Measurements from ENCODE around the gene NLN.
"Not testable (repeated sequence)": the region's sequence is repeated elsewhere in the genome, so short reads cannot be mapped to it uniquely, and the experiment has no call there.

Gene NLN

GRCh38 chr5:65835191-65835590 is 113.2 kb downstream of the NLN start:
- Histone ChIP-seq H3K27ac (ENCODE audit: insufficient read depth, low read length, poor library complexity, severe bottlenecking) (no peak overlapping the region), H3K27me3 (replicated peaks; ENCODE audit: control insufficient read depth, insufficient read depth, low read length, poor library complexity, severe bottlenecking) (no peaks in the 10 kb centered on the region), H3K4me1 (ENCODE audit: control insufficient read depth, insufficient read depth, low read length, poor library complexity, severe bottlenecking) (no peaks in the 10 kb centered on the region), H3K9me3 (ENCODE audit: control insufficient read depth, low read length) (no peaks in the 10 kb centered on the region), H3K36me3 (ENCODE audit: control insufficient read depth, insufficient read depth, low read length) (no peaks in the 10 kb centered on the region), H3K4me3 (ENCODE audit: insufficient read depth, low read depth, low read length, poor library complexity, severe bottlenecking) (no peak overlapping the region)
- no peak for DNase-seq

- no peaks in the 10 kb centered on the region for H3K36me3 ChIP-seq (ENCODE audit: control insufficient read depth, insufficient read depth, low read length)
- no peaks in the 10 kb centered on the region for H3K9me3 ChIP-seq (ENCODE audit: control insufficient read depth, low read length)
- DNase-seq = no peak
- no peaks in the 10 kb centered on the region for H3K27me3 ChIP-seq (replicated peaks; ENCODE audit: control insufficient read depth, insufficient read depth, low read length, poor library complexity, severe bottlenecking)
- no peak overlapping the region for H3K4me3 ChIP-seq (ENCODE audit: insufficient read depth, low read depth, low read length, poor library complexity, severe bottlenecking)
- H3K27ac ChIP-seq (ENCODE audit: insufficient read depth, low read length, poor library complexity, severe bottlenecking) = no peak overlapping the region
- no peaks in the 10 kb centered on the region for H3K4me1 ChIP-seq (ENCODE audit: control insufficient read depth, insufficient read depth, low read length, poor library complexity, severe bottlenecking)
Observed at GRCh38 chr5:65837139-65837538, 115.1 kb downstream of the NLN start.

GRCh38 chr5:65839170-65839569 is 117.2 kb downstream of the NLN start:
- H3K4me3 ChIP-seq (ENCODE audit: insufficient read depth, low read depth, low read length, poor library complexity, severe bottlenecking); DNase-seq; H3K4me1 ChIP-seq (ENCODE audit: control insufficient read depth, insufficient read depth, low read length, poor library complexity, severe bottlenecking); H3K27me3 ChIP-seq (replicated peaks; ENCODE audit: control insufficient read depth, insufficient read depth, low read length, poor library complexity, severe bottlenecking); H3K27ac ChIP-seq (ENCODE audit: insufficient read depth, low read length, poor library complexity, severe bottlenecking); H3K9me3 ChIP-seq (ENCODE audit: control insufficient read depth, low read length); H3K36me3 ChIP-seq (ENCODE audit: control insufficient read depth, insufficient read depth, low read length): not testable (repeated sequence)

- H3K36me3 ChIP-seq (ENCODE audit: control insufficient read depth, insufficient read depth, low read length) = no peaks in the 10 kb centered on the region
- H3K27ac ChIP-seq (ENCODE audit: insufficient read depth, low read length, poor library complexity, severe bottlenecking) = no peak overlapping the region
- H3K27me3 ChIP-seq (replicated peaks; ENCODE audit: control insufficient read depth, insufficient read depth, low read length, poor library complexity, severe bottlenecking) = no peaks in the 10 kb centered on the region
- H3K4me1 ChIP-seq (ENCODE audit: control insufficient read depth, insufficient read depth, low read length, poor library complexity, severe bottlenecking) = no peaks in the 10 kb centered on the region
- no peak overlapping the region for H3K4me3 ChIP-seq (ENCODE audit: insufficient read depth, low read depth, low read length, poor library complexity, severe bottlenecking)
- H3K9me3 ChIP-seq (ENCODE audit: control insufficient read depth, low read length) = no peaks in the 10 kb centered on the region
- DNase-seq = no peak
Observed at GRCh38 chr5:65840071-65840470, 118.1 kb downstream of the NLN start.

GRCh38 chr5:65844763-65845162 is 122.8 kb downstream of the NLN start:
- not testable (repeated sequence) for DNase-seq; H3K27ac ChIP-seq (ENCODE audit: insufficient read depth, low read length, poor library complexity, severe bottlenecking); H3K27me3 ChIP-seq (replicated peaks; ENCODE audit: control insufficient read depth, insufficient read depth, low read length, poor library complexity, severe bottlenecking); H3K9me3 ChIP-seq (ENCODE audit: control insufficient read depth, low read length); H3K36me3 ChIP-seq (ENCODE audit: control insufficient read depth, insufficient read depth, low read length); H3K4me1 ChIP-seq (ENCODE audit: control insufficient read depth, insufficient read depth, low read length, poor library complexity, severe bottlenecking); H3K4me3 ChIP-seq (ENCODE audit: insufficient read depth, low read depth, low read length, poor library complexity, severe bottlenecking)

- Histone ChIP-seq H3K27me3 (replicated peaks; ENCODE audit: control insufficient read depth, insufficient read depth, low read length, poor library complexity, severe bottlenecking) (no peaks in the 10 kb centered on the region), H3K27ac (ENCODE audit: insufficient read depth, low read length, poor library complexity, severe bottlenecking) (no peak overlapping the region), H3K4me1 (ENCODE audit: control insufficient read depth, insufficient read depth, low read length, poor library complexity, severe bottlenecking) (no peaks in the 10 kb centered on the region), H3K4me3 (ENCODE audit: insufficient read depth, low read depth, low read length, poor library complexity, severe bottlenecking) (no peak overlapping the region), H3K9me3 (ENCODE audit: control insufficient read depth, low read length) (no peaks in the 10 kb centered on the region), H3K36me3 (ENCODE audit: control insufficient read depth, insufficient read depth, low read length) (no peaks in the 10 kb centered on the region)
- no peak for DNase-seq
Observed at GRCh38 chr5:65846101-65846500, 124.1 kb downstream of the NLN start.

GRCh38 chr5:65847019-65847418 is 125.0 kb downstream of the NLN start:
- not testable (repeated sequence) for H3K36me3 ChIP-seq (ENCODE audit: control insufficient read depth, insufficient read depth, low read length); H3K27ac ChIP-seq (ENCODE audit: insufficient read depth, low read length, poor library complexity, severe bottlenecking); H3K4me3 ChIP-seq (ENCODE audit: insufficient read depth, low read depth, low read length, poor library complexity, severe bottlenecking); H3K9me3 ChIP-seq (ENCODE audit: control insufficient read depth, low read length); DNase-seq; H3K27me3 ChIP-seq (replicated peaks; ENCODE audit: control insufficient read depth, insufficient read depth, low read length, poor library complexity, severe bottlenecking); H3K4me1 ChIP-seq (ENCODE audit: control insufficient read depth, insufficient read depth, low read length, poor library complexity, severe bottlenecking)

- H3K27ac ChIP-seq (ENCODE audit: insufficient read depth, low read length, poor library complexity, severe bottlenecking); H3K36me3 ChIP-seq (ENCODE audit: control insufficient read depth, insufficient read depth, low read length); H3K27me3 ChIP-seq (replicated peaks; ENCODE audit: control insufficient read depth, insufficient read depth, low read length, poor library complexity, severe bottlenecking); H3K9me3 ChIP-seq (ENCODE audit: control insufficient read depth, low read length); DNase-seq; H3K4me1 ChIP-seq (ENCODE audit: control insufficient read depth, insufficient read depth, low read length, poor library complexity, severe bottlenecking); H3K4me3 ChIP-seq (ENCODE audit: insufficient read depth, low read depth, low read length, poor library complexity, severe bottlenecking): not testable (repeated sequence)
Observed at GRCh38 chr5:65849918-65850317, 127.9 kb downstream of the NLN start.

GRCh38 chr5:65854925-65855324 is 132.9 kb downstream of the NLN start:
- no peaks in the 10 kb centered on the region for H3K27me3 ChIP-seq (replicated peaks; ENCODE audit: control insufficient read depth, insufficient read depth, low read length, poor library complexity, severe bottlenecking)

GRCh38 chr5:65855766-65856315 is 133.8 kb downstream of the NLN start:
- Histone ChIP-seq H3K36me3 (ENCODE audit: control insufficient read depth, insufficient read depth, low read length) (no peaks in the 10 kb centered on the region), H3K9me3 (ENCODE audit: control insufficient read depth, low read length) (no peaks in the 10 kb centered on the region), H3K27me3 (replicated peaks; ENCODE audit: control insufficient read depth, insufficient read depth, low read length, poor library complexity, severe bottlenecking) (no peaks in the 10 kb centered on the region), H3K27ac (ENCODE audit: insufficient read depth, low read length, poor library complexity, severe bottlenecking) (no peak overlapping the region), H3K4me3 (ENCODE audit: insufficient read depth, low read depth, low read length, poor library complexity, severe bottlenecking) (no peak overlapping the region), H3K4me1 (ENCODE audit: control insufficient read depth, insufficient read depth, low read length, poor library complexity, severe bottlenecking) (no peaks in the 10 kb centered on the region)
- no peak for DNase-seq

More at GRCh38 chr5:65854925-65855324, 132.9 kb downstream of the NLN start:
- H3K9me3 ChIP-seq (ENCODE audit: control insufficient read depth, low read length) = no peaks in the 10 kb centered on the region
- H3K4me3 ChIP-seq (ENCODE audit: insufficient read depth, low read depth, low read length, poor library complexity, severe bottlenecking) = no peak overlapping the region
- DNase-seq = no peak
- no peaks in the 10 kb centered on the region for H3K4me1 ChIP-seq (ENCODE audit: control insufficient read depth, insufficient read depth, low read length, poor library complexity, severe bottlenecking)
- no peaks in the 10 kb centered on the region for H3K36me3 ChIP-seq (ENCODE audit: control insufficient read depth, insufficient read depth, low read length)
- no peak overlapping the region for H3K27ac ChIP-seq (ENCODE audit: insufficient read depth, low read length, poor library complexity, severe bottlenecking)

GRCh38 chr5:65856520-65856919 is 134.5 kb downstream of the NLN start:
- Histone ChIP-seq H3K4me3 (ENCODE audit: insufficient read depth, low read depth, low read length, poor library complexity, severe bottlenecking) (no peak overlapping the region), H3K27me3 (replicated peaks; ENCODE audit: control insufficient read depth, insufficient read depth, low read length, poor library complexity, severe bottlenecking) (no peaks in the 10 kb centered on the region), H3K27ac (ENCODE audit: insufficient read depth, low read length, poor library complexity, severe bottlenecking) (no peak overlapping the region), H3K36me3 (ENCODE audit: control insufficient read depth, insufficient read depth, low read length) (no peaks in the 10 kb centered on the region), H3K4me1 (ENCODE audit: control insufficient read depth, insufficient read depth, low read length, poor library complexity, severe bottlenecking) (no peaks in the 10 kb centered on the region), H3K9me3 (ENCODE audit: control insufficient read depth, low read length) (no peaks in the 10 kb centered on the region)
- DNase-seq = no peak

Data from effector memory CD4-positive, alpha-beta T cell (primary cell).